ENCODE measurements around the gene SLC35E1.
"Not testable (repeated sequence)": the region's sequence is repeated elsewhere in the genome, so short reads cannot be mapped to it uniquely, and the experiment has no call there.

The SLC35E1 gene

GRCh38 chr19:16581145-16581970 lies 9.1 kb upstream of the SLC35E1 start:
- no peak for DNase-seq (ENCODE audit: low read depth in 2 of 2)

GRCh38 chr19:16579381-16579780 lies 7.2 kb upstream of the SLC35E1 start:
- no peak for DNase-seq (ENCODE audit: low read depth in 2 of 2)

- DNase-seq (ENCODE audit: low read depth in 2 of 2) = no peak
Observed at GRCh38 chr19:16577531-16577985, 5.3 kb upstream of the SLC35E1 start.

GRCh38 chr19:16576690-16577530 lies 4.7 kb upstream of the SLC35E1 start:
- DNase-seq (ENCODE audit: low read depth in 2 of 2) = no peak

- DNase-seq (ENCODE audit: low read depth in 2 of 2) = no peak
Observed at GRCh38 chr19:16575861-16576689, 3.9 kb upstream of the SLC35E1 start.

GRCh38 chr19:16575282-16575681 lies 3.1 kb upstream of the SLC35E1 start:
- DNase-seq (ENCODE audit: low read depth in 2 of 2) = no peak

GRCh38 chr19:16573925-16574324 lies 1.7 kb upstream of the SLC35E1 start:
- no peak for DNase-seq (ENCODE audit: low read depth in 2 of 2)

GRCh38 chr19:16573296-16573695 lies 1.1 kb upstream of the SLC35E1 start:
- DNase-seq (ENCODE audit: low read depth in 2 of 2) = no peak

GRCh38 chr19:16571822-16572331 lies 338 bp downstream of the SLC35E1 start:
- DNase-seq (ENCODE audit: low read depth in 2 of 2) = no peak

GRCh38 chr19:16571283-16571682 lies 932 bp downstream of the SLC35E1 start:
- DNase-seq (ENCODE audit: low read depth in 2 of 2) = no peak

- no peak for DNase-seq (ENCODE audit: low read depth in 2 of 2)
Observed at GRCh38 chr19:16569609-16570320, 2.5 kb downstream of the SLC35E1 start.

GRCh38 chr19:16566702-16567101 lies 5.5 kb downstream of the SLC35E1 start:
- DNase-seq (ENCODE audit: low read depth in 2 of 2) = no peak

GRCh38 chr19:16566161-16566560 lies 6.1 kb downstream of the SLC35E1 start:
- DNase-seq (ENCODE audit: low read depth in 2 of 2) = peak in 1 of 2 donors; percentile 45

- no peak for DNase-seq (ENCODE audit: low read depth in 2 of 2)
Observed at GRCh38 chr19:16564842-16565241, 7.4 kb downstream of the SLC35E1 start.

- no peak for DNase-seq (ENCODE audit: low read depth in 2 of 2)
Observed at GRCh38 chr19:16562608-16563025, 9.6 kb downstream of the SLC35E1 start.

- no peak for DNase-seq (ENCODE audit: low read depth in 2 of 2)
Observed at GRCh38 chr19:16561382-16561781, 10.8 kb downstream of the SLC35E1 start.

GRCh38 chr19:16559780-16560276 lies 12.4 kb downstream of the SLC35E1 start:
- no peak for DNase-seq (ENCODE audit: low read depth in 2 of 2)

GRCh38 chr19:16554776-16555175 lies 17.4 kb downstream of the SLC35E1 start:
- no peak for DNase-seq (ENCODE audit: low read depth in 2 of 2)

GRCh38 chr19:16551902-16552301 lies 20.3 kb downstream of the SLC35E1 start:
- DNase-seq (ENCODE audit: low read depth in 2 of 2) = not testable (repeated sequence)

GRCh38 chr19:16548956-16549355 lies 23.3 kb downstream of the SLC35E1 start:
- DNase-seq (ENCODE audit: low read depth in 2 of 2) = no peak

Data from stimulated activated CD8-positive, alpha-beta memory T cell treated with anti-CD3 and anti-CD28 coated beads, Interleukin-15, amount 100 ng/mL, for 48 hours (primary cell).